ENCODE measurements around the gene GABRG3. TPM values are rescaled to one million over a fixed set of nuclear protein-coding genes. Genes with fewer than 3 reads are reported as not detected.

Gene GABRG3
- total RNA-seq, 1 donor from 2014 or later: not detected

GRCh38 chr15:27043770-27044169, 72.8 kb downstream of the GABRG3 start:
- H3K27ac ChIP-seq: no peak overlapping the region
- no peak for DNase-seq (ENCODE audit: extremely low spot score in 2 of 2)
- intact Hi-C loops (cut with DNase I): no loop called here
- no peaks in the 10 kb centered on the region for H3K9me3 ChIP-seq
- H3K36me3 ChIP-seq: no peaks in the 10 kb centered on the region
- H3K4me1 ChIP-seq: no peaks in the 10 kb centered on the region
- H3K27me3 ChIP-seq: no peaks in the 10 kb centered on the region
- no peak for TF ChIP-seq POLR2A (IDR thresholded peaks at IDR 0.05)
- no peak for TF ChIP-seq POLR2AphosphoS5 (IDR thresholded peaks at IDR 0.05; ENCODE audit: insufficient read depth in 1 of 2, low read depth in 1 of 2)
- TF ChIP-seq CTCF (IDR thresholded peaks at IDR 0.05): no peak
- no peak overlapping the region for H3K4me3 ChIP-seq

GRCh38 chr15:27045796-27046195, 74.8 kb downstream of the GABRG3 start:
- intact Hi-C loops (cut with DNase I): no loop called here
- no peaks in the 10 kb centered on the region for H3K4me1 ChIP-seq
- no peak overlapping the region for H3K27ac ChIP-seq
- TF ChIP-seq CTCF (IDR thresholded peaks at IDR 0.05): no peak
- TF ChIP-seq POLR2AphosphoS5 (IDR thresholded peaks at IDR 0.05; ENCODE audit: insufficient read depth in 1 of 2, low read depth in 1 of 2): no peak
- TF ChIP-seq POLR2A (IDR thresholded peaks at IDR 0.05): no peak
- H3K9me3 ChIP-seq: no peaks in the 10 kb centered on the region
- no peaks in the 10 kb centered on the region for H3K27me3 ChIP-seq
- H3K36me3 ChIP-seq: no peaks in the 10 kb centered on the region
- no peak overlapping the region for H3K4me3 ChIP-seq
- DNase-seq (ENCODE audit: extremely low spot score in 2 of 2): no peak

GRCh38 chr15:27046880-27047279, 75.9 kb downstream of the GABRG3 start:
- intact Hi-C loops (cut with DNase I): no loop called here
- Histone ChIP-seq H3K4me3 (no peak overlapping the region), H3K9me3 (no peaks in the 10 kb centered on the region), H3K4me1 (no peaks in the 10 kb centered on the region), H3K36me3 (no peaks in the 10 kb centered on the region), H3K27me3 (no peaks in the 10 kb centered on the region), H3K27ac (no peak overlapping the region)
- TF ChIP-seq CTCF (IDR thresholded peaks at IDR 0.05) (no peak), POLR2AphosphoS5 (IDR thresholded peaks at IDR 0.05; ENCODE audit: insufficient read depth in 1 of 2, low read depth in 1 of 2) (no peak), POLR2A (IDR thresholded peaks at IDR 0.05) (no peak)
- DNase-seq (ENCODE audit: extremely low spot score in 2 of 2): no peak

GRCh38 chr15:27050163-27050562, 79.2 kb downstream of the GABRG3 start:
- intact Hi-C loops (cut with DNase I): no loop called here
- TF ChIP-seq CTCF (IDR thresholded peaks at IDR 0.05) (no peak), POLR2A (IDR thresholded peaks at IDR 0.05) (no peak), POLR2AphosphoS5 (IDR thresholded peaks at IDR 0.05; ENCODE audit: insufficient read depth in 1 of 2, low read depth in 1 of 2) (no peak)
- Histone ChIP-seq H3K9me3 (no peaks in the 10 kb centered on the region), H3K36me3 (no peaks in the 10 kb centered on the region), H3K27ac (no peak overlapping the region), H3K4me3 (no peak overlapping the region), H3K27me3 (no peaks in the 10 kb centered on the region), H3K4me1 (no peaks in the 10 kb centered on the region)
- DNase-seq (ENCODE audit: extremely low spot score in 2 of 2): no peak

- no peak overlapping the region for H3K4me3 ChIP-seq
- H3K27ac ChIP-seq: no peak overlapping the region
- no peaks in the 10 kb centered on the region for H3K9me3 ChIP-seq
- intact Hi-C loops (cut with DNase I): no loop called here
- TF ChIP-seq CTCF (IDR thresholded peaks at IDR 0.05): no peak
- no peak for TF ChIP-seq POLR2AphosphoS5 (IDR thresholded peaks at IDR 0.05; ENCODE audit: insufficient read depth in 1 of 2, low read depth in 1 of 2)
- TF ChIP-seq POLR2A (IDR thresholded peaks at IDR 0.05): no peak
- H3K36me3 ChIP-seq: no peaks in the 10 kb centered on the region
- no peaks in the 10 kb centered on the region for H3K4me1 ChIP-seq
- no peaks in the 10 kb centered on the region for H3K27me3 ChIP-seq
- no peak for DNase-seq (ENCODE audit: extremely low spot score in 2 of 2)
Observed at GRCh38 chr15:27054426-27054825, 83.4 kb downstream of the GABRG3 start.

Measured in vagina (tissue), 2 donors.